HG03280 (cell line): ENCODE data around the gene ICAM4.
"Not testable (repeated sequence)": the region's sequence is repeated elsewhere in the genome, so short reads cannot be mapped to it uniquely, and the experiment has no call there.

ENCODE experiments used
- ATAC-seq: cut with Tn5 transposase; IDR thresholded peaks from one replicate; pipeline ENCODE4 v1.9.1; 2021; ENCODE audit warnings: mild to moderate bottlenecking, moderate library complexity; ENCODE audit not compliant: unreplicated experiment

Gene ICAM4

DNA sequence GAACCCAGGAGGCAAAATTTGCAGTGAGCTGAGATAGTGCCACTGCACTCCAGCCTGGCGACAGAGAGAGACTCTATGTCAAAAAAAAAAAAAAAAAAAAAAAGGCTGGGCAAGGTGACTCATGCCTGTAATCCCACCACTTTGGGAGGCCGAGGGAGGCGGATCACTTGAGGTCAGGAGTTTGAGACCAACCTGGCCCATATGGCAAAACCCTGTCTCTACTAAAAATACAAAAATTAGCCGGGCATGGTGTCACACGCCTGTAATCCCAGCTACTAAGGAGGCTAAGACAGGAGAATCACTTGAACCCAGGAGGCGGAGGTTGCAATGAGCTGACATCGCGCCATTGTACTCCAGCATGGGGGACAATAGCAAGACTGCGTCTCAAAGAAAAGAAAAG, 50.0 kb downstream of the ICAM4 start:
- not testable (repeated sequence) for ATAC-seq
